ENCODE data around the gene SWT1. TPM values are rescaled to one million over a fixed set of nuclear protein-coding genes. Genes with fewer than 3 reads are reported as not detected.

Gene SWT1
- total RNA-seq, 2 experiments from 2014 or later, result 4.1 to 5.3 TPM

GRCh38 chr1:185156288-185156853 is 596 bp upstream of the SWT1 start:
- CTCF ChIA-PET, result interaction anchor here (0.8 kb wide), 1 partner anchor 14 kb away, joined by 3 read pairs; no protein-coding TSS in a partner anchor
- no peak for TF ChIP-seq CTCF (IDR thresholded peaks at IDR 0.05)
- DNase-seq, result peak in 4 of 14 experiments; percentile 9 to 63 (median 36)

GRCh38 chr1:185157599-185158412 is 839 bp downstream of the SWT1 start:
- Mint-ChIP-seq H3K4me3 (peak overlapping the region; percentile 99), H3K4me1 (ENCODE audit: low read depth) (peaks cover 48% of the 10 kb centered on the region), H3K27ac (peak overlapping the region; percentile 95), H3K9me3 (no peaks in the 10 kb centered on the region), H3K27me3 (no peaks in the 10 kb centered on the region), H3K36me3 (ENCODE audit: low read depth) (peaks cover 21% of the 10 kb centered on the region)
- DNase-seq (peak in 4 of 14 experiments; percentile 11 to 25 (median 18)), ATAC-seq (ENCODE audit: poor library complexity) (no peak)
- Histone ChIP-seq H3K4me1 (ENCODE audit: insufficient read depth, low read length) (peaks cover 16% of the 10 kb centered on the region), H3K27me3 (ENCODE audit: control insufficient read depth in 1 of 2, insufficient read depth in 2 of 2, low read length in 2 of 2) (no peaks in the 10 kb centered on the region), H3K27ac (ENCODE audit: low read depth in 1 of 2, low read length in 2 of 2) (peak overlapping the region; percentile 92 to 97), H3K9me3 (ENCODE audit: control insufficient read depth in 1 of 2, insufficient read depth in 1 of 2, low read length in 2 of 2) (no peaks in the 10 kb centered on the region), H3K36me3 (ENCODE audit: insufficient read depth, low read length) (peaks cover 3% of the 10 kb centered on the region), H3K4me3 (ENCODE audit: low read length) (peak overlapping the region; percentile 92)
- CTCF ChIA-PET, result interaction anchor here (2.5 kb wide), 1 partner anchor 12 kb away, joined by 18 read pairs; no protein-coding TSS in a partner anchor
- intact Hi-C loops (cut with DNase I, micrococcal nuclease), result loop anchor here (1.0 to 10.0 kb wide), 7 partner anchors 111 to 1523 kb away; partner anchors contain the start of genes EDEM3 (in 2 of the 2), ARPC5 (in 1 of the 2), IVNS1ABP (in 1 of the 2) and ODR4 (in 1 of the 2)
- POLR2A ChIA-PET, result interaction anchor here (0.6 to 4.2 kb wide), 13 partner anchors 12 to 1217 kb away, joined by 3 to 38 read pairs (median 4); partner anchors contain the start of genes EDEM3, IVNS1ABP, ODR4 and RNF2
- TF ChIP-seq CTCF (IDR thresholded peaks at IDR 0.05), result no peak

More at GRCh38 chr1:185156288-185156853, 596 bp upstream of the SWT1 start:
- H3K4me1 Mint-ChIP-seq (ENCODE audit: low read depth), result peaks cover 56% of the 10 kb centered on the region
- H3K36me3 ChIP-seq (ENCODE audit: insufficient read depth, low read length), result peaks cover 3% of the 10 kb centered on the region
- H3K4me3 Mint-ChIP-seq, result peak overlapping the region; percentile 99
- peaks cover 19% of the 10 kb centered on the region for H3K36me3 Mint-ChIP-seq (ENCODE audit: low read depth)
- peak overlapping the region; percentile 95 for H3K27ac Mint-ChIP-seq
- peak overlapping the region; percentile 92 to 97 for H3K27ac ChIP-seq (ENCODE audit: low read depth in 1 of 2, low read length in 2 of 2)
- no peaks in the 10 kb centered on the region for H3K9me3 ChIP-seq (ENCODE audit: control insufficient read depth in 1 of 2, insufficient read depth in 1 of 2, low read length in 2 of 2)
- POLR2A ChIA-PET, result interaction anchor here (0.7 to 4.2 kb wide), 16 partner anchors 9 to 1219 kb away, joined by 3 to 38 read pairs (median 6); partner anchors contain the start of genes EDEM3, IVNS1ABP, ODR4 and RNF2
- peak; percentile 33 for ATAC-seq (ENCODE audit: poor library complexity)
- peaks cover 16% of the 10 kb centered on the region for H3K4me1 ChIP-seq (ENCODE audit: insufficient read depth, low read length)
- no peaks in the 10 kb centered on the region for H3K9me3 Mint-ChIP-seq
- intact Hi-C loops (cut with DNase I, micrococcal nuclease), result loop anchor here (2.0 to 10.0 kb wide), 6 partner anchors 109 to 1522 kb away; partner anchors contain the start of genes EDEM3 (in 2 of the 2), ARPC5 (in 1 of the 2), ODR4 (in 1 of the 2) and RNF2 (in 1 of the 2)
- peak overlapping the region; percentile 92 for H3K4me3 ChIP-seq (ENCODE audit: low read length)
- no peaks in the 10 kb centered on the region for H3K27me3 Mint-ChIP-seq
- no peaks in the 10 kb centered on the region for H3K27me3 ChIP-seq (ENCODE audit: control insufficient read depth in 1 of 2, insufficient read depth in 2 of 2, low read length in 2 of 2)

DNA sequence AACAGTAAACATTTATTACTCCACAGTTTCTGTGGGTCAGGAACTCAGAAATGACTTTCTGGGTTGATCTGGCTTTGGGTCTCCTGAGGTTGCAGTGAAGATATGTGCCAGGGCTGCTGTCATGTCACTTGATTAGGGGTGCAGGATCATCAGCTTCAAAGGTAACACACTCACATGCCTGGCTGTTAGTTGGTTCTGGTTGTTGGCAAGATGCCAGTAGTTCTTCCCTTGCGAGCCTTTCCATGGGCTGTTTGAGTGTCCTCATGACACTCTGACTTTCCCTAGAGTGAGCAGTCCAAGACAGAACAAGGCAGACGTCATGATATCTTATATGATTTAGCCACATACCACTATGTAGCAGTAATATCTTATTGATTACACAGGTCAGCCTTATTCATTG is 1.8 kb downstream of the SWT1 start:
- Histone ChIP-seq H3K36me3 (ENCODE audit: insufficient read depth, low read length) (peaks cover 3% of the 10 kb centered on the region), H3K27me3 (ENCODE audit: control insufficient read depth in 1 of 2, insufficient read depth in 2 of 2, low read length in 2 of 2) (no peaks in the 10 kb centered on the region), H3K9me3 (ENCODE audit: control insufficient read depth in 1 of 2, insufficient read depth in 1 of 2, low read length in 2 of 2) (no peaks in the 10 kb centered on the region), H3K4me1 (ENCODE audit: insufficient read depth, low read length) (peaks cover 16% of the 10 kb centered on the region), H3K27ac (ENCODE audit: low read depth in 1 of 2, low read length in 2 of 2) (no peak overlapping the region), H3K4me3 (ENCODE audit: low read length) (no peak overlapping the region)
- ChIA-PET POLR2A (interaction anchor here (3.7 to 4.2 kb wide), 2 partner anchors 159 to 404 kb away, joined by 24 to 38 read pairs; partner anchors contain the start of genes EDEM3 and IVNS1ABP), CTCF (interaction anchor here (2.5 kb wide), 1 partner anchor 11 kb away, joined by 18 read pairs; no protein-coding TSS in a partner anchor)
- Mint-ChIP-seq H3K4me3 (peak overlapping the region; percentile 99), H3K4me1 (ENCODE audit: low read depth) (peaks cover 40% of the 10 kb centered on the region), H3K27me3 (no peaks in the 10 kb centered on the region), H3K9me3 (no peaks in the 10 kb centered on the region), H3K36me3 (ENCODE audit: low read depth) (peaks cover 21% of the 10 kb centered on the region), H3K27ac (no peak overlapping the region)
- DNase-seq (peak in 1 of 14 experiments; percentile 11), ATAC-seq (ENCODE audit: poor library complexity) (no peak)
- TF ChIP-seq CTCF (IDR thresholded peaks at IDR 0.05), result no peak
- intact Hi-C loops (cut with DNase I, micrococcal nuclease), result loop anchor here (5.0 to 10.0 kb wide), 4 partner anchors 111 to 1524 kb away; partner anchors contain the start of genes ARPC5 (in 1 of the 2) and RNF2 (in 1 of the 2)
